OCI-LY3 (cell line): ENCODE measurements around the gene SLC32A1.

Experiments used
- EZH2phosphoT487 ChIP-seq: fragments of 200-600 bp; shearing (Covaris generic); IDR thresholded peaks from 2 replicates; pipeline ENCODE4 v1.6.1; 2018; ENCODE audit warnings: antibody characterized with exemption, mixed run types, low read depth
- TF ChIP-seq, protein P1 (sequence below): fragments of 200-600, 300-600 bp; sonication (generic); IDR thresholded peaks from 2 replicates; pipeline ENCODE4 v1.5.1; 2014; ENCODE audit warnings: antibody characterized with exemption, low read length, low read depth

DNA sequence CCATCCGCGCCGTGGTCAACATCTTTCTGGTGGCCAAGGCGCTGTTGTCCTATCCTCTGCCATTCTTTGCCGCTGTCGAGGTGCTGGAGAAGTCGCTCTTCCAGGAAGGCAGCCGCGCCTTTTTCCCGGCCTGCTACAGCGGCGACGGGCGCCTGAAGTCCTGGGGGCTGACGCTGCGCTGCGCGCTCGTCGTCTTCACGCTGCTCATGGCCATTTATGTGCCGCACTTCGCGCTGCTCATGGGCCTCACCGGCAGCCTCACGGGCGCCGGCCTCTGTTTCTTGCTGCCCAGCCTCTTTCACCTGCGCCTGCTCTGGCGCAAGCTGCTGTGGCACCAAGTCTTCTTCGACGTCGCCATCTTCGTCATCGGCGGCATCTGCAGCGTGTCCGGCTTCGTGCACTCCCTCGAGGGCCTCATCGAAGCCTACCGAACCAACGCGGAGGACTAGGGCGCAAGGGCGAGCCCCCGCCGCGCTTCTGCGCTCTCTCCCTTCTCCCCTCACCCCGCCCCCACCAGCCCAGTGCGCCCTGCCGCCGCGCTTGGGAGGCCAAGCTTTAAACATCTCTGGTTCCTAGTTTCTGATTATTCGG is 4.0 kb downstream of the SLC32A1 start:
- TF ChIP-seq, protein P1, sequence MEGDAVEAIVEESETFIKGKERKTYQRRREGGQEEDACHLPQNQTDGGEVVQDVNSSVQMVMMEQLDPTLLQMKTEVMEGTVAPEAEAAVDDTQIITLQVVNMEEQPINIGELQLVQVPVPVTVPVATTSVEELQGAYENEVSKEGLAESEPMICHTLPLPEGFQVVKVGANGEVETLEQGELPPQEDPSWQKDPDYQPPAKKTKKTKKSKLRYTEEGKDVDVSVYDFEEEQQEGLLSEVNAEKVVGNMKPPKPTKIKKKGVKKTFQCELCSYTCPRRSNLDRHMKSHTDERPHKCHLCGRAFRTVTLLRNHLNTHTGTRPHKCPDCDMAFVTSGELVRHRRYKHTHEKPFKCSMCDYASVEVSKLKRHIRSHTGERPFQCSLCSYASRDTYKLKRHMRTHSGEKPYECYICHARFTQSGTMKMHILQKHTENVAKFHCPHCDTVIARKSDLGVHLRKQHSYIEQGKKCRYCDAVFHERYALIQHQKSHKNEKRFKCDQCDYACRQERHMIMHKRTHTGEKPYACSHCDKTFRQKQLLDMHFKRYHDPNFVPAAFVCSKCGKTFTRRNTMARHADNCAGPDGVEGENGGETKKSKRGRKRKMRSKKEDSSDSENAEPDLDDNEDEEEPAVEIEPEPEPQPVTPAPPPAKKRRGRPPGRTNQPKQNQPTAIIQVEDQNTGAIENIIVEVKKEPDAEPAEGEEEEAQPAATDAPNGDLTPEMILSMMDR, result no peak
- no peak for TF ChIP-seq EZH2phosphoT487
